HG02938 (cell line): ENCODE data around the gene DNAJC2.

Experiments used
- ATAC-seq: cut with Tn5 transposase; IDR thresholded peaks from one replicate; pipeline ENCODE4 v1.9.1; 2021; ENCODE audit warnings: mild to moderate bottlenecking, moderate library complexity; ENCODE audit not compliant: unreplicated experiment

The DNAJC2 gene

GRCh38 chr7:103344453-103345149 lies at the start of gene DNAJC2:
Gene DNAJC2, minus strand, starts transcription at chr7:103344767. Its CDS starts 145 bp downstream, at chr7:103344622.
- peak; percentile 70 for ATAC-seq

GRCh38 chr7:103391976-103392375 lies 47.4 kb upstream of the DNAJC2 start:
- no peak for ATAC-seq

GRCh38 chr7:103391150-103391549 lies 46.6 kb upstream of the DNAJC2 start:
- no peak for ATAC-seq

GRCh38 chr7:103389263-103389662 lies 44.7 kb upstream of the DNAJC2 start:
- ATAC-seq, result no peak

- ATAC-seq, result no peak
Measured at GRCh38 chr7:103388469-103389140, 44.0 kb upstream of the DNAJC2 start.

- ATAC-seq, result no peak
Measured at GRCh38 chr7:103387242-103387641, 42.7 kb upstream of the DNAJC2 start.

- no peak for ATAC-seq
Measured at GRCh38 chr7:103382032-103382402, 37.5 kb upstream of the DNAJC2 start.

- ATAC-seq, result no peak
Measured at GRCh38 chr7:103381280-103382031, 36.9 kb upstream of the DNAJC2 start.

GRCh38 chr7:103380395-103381191 lies 36.0 kb upstream of the DNAJC2 start:
- ATAC-seq, result no peak

GRCh38 chr7:103379270-103379975 lies 34.9 kb upstream of the DNAJC2 start:
- ATAC-seq, result no peak

GRCh38 chr7:103373866-103374643 lies 29.5 kb upstream of the DNAJC2 start:
- no peak for ATAC-seq

- no peak for ATAC-seq
Measured at GRCh38 chr7:103369432-103369831, 24.9 kb upstream of the DNAJC2 start.

GRCh38 chr7:103349805-103350204 lies 5.2 kb upstream of the DNAJC2 start:
- ATAC-seq, result no peak

GRCh38 chr7:103348959-103349358 lies 4.4 kb upstream of the DNAJC2 start:
- no peak for ATAC-seq

GRCh38 chr7:103348452-103348851 lies 3.9 kb upstream of the DNAJC2 start:
- no peak for ATAC-seq

GRCh38 chr7:103347507-103348267 lies 3.1 kb upstream of the DNAJC2 start, which contains the start of gene PSMC2:
Gene PSMC2, plus strand, starts transcription at chr7:103347643. Its CDS starts 69 bp downstream, at chr7:103347712.
- ATAC-seq, result peak; percentile 77

GRCh38 chr7:103346396-103346795 lies 1.8 kb upstream of the DNAJC2 start:
- ATAC-seq, result no peak

- peak; percentile 8 for ATAC-seq
Measured at GRCh38 chr7:103343758-103344452, 662 bp downstream of the DNAJC2 start.
